Measurements from ENCODE around the gene TMEM254.
A peak's percentile ranks its signal among the peaks of the same experiment; 100 is the strongest.
"Not testable (repeated sequence)": the region's sequence is repeated elsewhere in the genome, so short reads cannot be mapped to it uniquely, and the experiment has no call there.

The TMEM254 gene

GRCh38 chr10:80078448-80079311 is at the start of gene TMEM254:
TMEM254 (plus strand) TSS chr10:80078665; CDS start chr10:80078700, 35 bp downstream.
- DNase-seq, result peak; percentile 76 to 92 (median 91)

- DNase-seq, result not testable (repeated sequence)
These were observed 49.3 kb upstream of the TMEM254 start for GRCh38 chr10:80029205-80029604.

- not testable (repeated sequence) for DNase-seq
These were observed 48.6 kb upstream of the TMEM254 start for GRCh38 chr10:80029865-80030264.

GRCh38 chr10:80032503-80032902 is 46.0 kb upstream of the TMEM254 start:
- DNase-seq, result no peak

- not testable (repeated sequence) for DNase-seq
These were observed 43.7 kb upstream of the TMEM254 start for GRCh38 chr10:80034766-80035165.

GRCh38 chr10:80035430-80035829 is 43.0 kb upstream of the TMEM254 start:
- DNase-seq, result not testable (repeated sequence)

- not testable (repeated sequence) for DNase-seq
These were observed 41.5 kb upstream of the TMEM254 start for GRCh38 chr10:80036921-80037500.

GRCh38 chr10:80038226-80038625 is 40.2 kb upstream of the TMEM254 start:
- DNase-seq, result not testable (repeated sequence)

GRCh38 chr10:80041162-80041561 is 37.3 kb upstream of the TMEM254 start:
- DNase-seq, result peak in 1 of 3 experiments; percentile 21

GRCh38 chr10:80044935-80045334 is 33.5 kb upstream of the TMEM254 start:
- peak in 2 of 3 experiments; percentile 3 to 24 for DNase-seq

GRCh38 chr10:80046629-80047441 is 31.6 kb upstream of the TMEM254 start:
- peak; percentile 6 to 54 (median 51) for DNase-seq

GRCh38 chr10:80050752-80051151 is 27.7 kb upstream of the TMEM254 start:
- no peak for DNase-seq

- no peak for DNase-seq
These were observed 26.5 kb upstream of the TMEM254 start for GRCh38 chr10:80051993-80052392.

- no peak for DNase-seq
These were observed 22.7 kb upstream of the TMEM254 start for GRCh38 chr10:80055760-80056159.

- no peak for DNase-seq
These were observed 21.3 kb upstream of the TMEM254 start for GRCh38 chr10:80057171-80057570.

GRCh38 chr10:80064120-80064886 is 14.2 kb upstream of the TMEM254 start:
- no peak for DNase-seq

- no peak for DNase-seq
These were observed 11.7 kb upstream of the TMEM254 start for GRCh38 chr10:80066809-80067208.

GRCh38 chr10:80067821-80068220 is 10.6 kb upstream of the TMEM254 start:
- DNase-seq, result not testable (repeated sequence)

- DNase-seq, result no peak
These were observed 10.2 kb upstream of the TMEM254 start for GRCh38 chr10:80068270-80068669.

- peak in 1 of 3 experiments; percentile 3 for DNase-seq
These were observed 8.4 kb upstream of the TMEM254 start for GRCh38 chr10:80070057-80070456.

GRCh38 chr10:80072584-80072983 is 5.9 kb upstream of the TMEM254 start:
- no peak for DNase-seq

- no peak for DNase-seq
These were observed 2.7 kb upstream of the TMEM254 start for GRCh38 chr10:80075781-80076180.
